Measurements from ENCODE around the gene ERC2.

Gene ERC2

DNA sequence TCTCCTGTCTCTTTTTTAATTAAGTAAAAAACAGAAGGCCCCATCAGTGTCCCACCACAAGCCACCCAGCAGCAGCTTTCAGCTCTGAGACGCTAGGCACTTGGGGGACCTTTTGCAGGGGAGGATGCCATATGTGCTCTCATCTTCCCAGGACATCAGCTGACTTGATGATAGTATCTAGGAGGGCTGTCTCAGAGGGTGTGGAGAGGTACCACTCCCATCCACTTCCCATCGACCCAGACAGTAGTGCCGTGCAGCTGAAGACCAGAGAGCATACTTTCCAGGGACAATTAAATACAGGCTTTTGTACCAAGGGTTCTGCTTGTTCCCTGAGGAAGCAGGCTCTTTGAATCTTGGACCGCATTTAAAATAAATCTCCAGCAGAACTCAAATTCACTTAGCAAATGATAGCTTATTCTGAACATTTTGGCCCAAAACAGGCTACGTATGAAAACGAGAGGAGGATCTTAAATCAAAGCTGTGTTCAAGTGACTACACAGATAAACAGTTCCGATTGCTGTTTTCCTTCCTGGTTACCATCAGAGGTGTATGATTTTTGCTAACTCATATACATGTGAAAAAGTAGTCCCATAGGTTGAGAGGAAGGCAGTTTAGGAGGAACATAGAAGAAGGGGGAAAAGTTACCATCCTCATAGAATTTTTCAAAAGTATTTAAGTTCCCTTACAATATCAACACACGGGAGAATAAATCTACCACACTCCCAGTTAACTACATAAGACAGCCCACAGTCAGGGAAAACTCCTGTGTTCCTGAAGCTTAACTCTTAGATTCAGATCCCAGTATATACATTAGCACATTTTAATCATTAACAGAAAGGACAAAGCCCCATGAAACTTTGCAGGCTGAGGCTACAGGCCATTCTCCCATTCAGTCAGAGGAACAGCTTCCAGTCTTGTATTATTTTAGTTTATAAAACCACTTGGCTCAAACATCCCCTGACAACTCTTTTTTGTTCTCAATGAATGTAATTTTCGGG lies 990.7 kb downstream of the ERC2 start:
- DNase-seq: no peak

DNA sequence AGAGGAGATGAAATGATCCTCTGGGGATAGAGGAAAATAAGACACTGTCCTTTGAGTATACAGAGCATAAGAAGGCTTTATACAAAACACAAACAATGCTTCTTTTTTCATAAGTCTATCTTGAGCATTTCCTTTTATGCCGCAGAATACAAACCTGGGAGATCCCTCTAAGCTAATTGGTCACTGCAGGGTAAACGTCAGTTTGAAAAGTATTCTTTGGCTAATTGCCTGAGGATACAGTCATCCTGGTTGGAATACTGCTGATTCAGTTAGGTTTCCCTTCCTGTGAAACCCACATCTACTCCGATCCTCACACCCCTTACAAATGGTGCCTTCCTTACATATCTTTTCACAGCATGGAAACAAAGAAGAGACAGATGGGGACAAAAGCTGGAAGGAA lies 991.8 kb downstream of the ERC2 start:
- no peak for DNase-seq

DNA sequence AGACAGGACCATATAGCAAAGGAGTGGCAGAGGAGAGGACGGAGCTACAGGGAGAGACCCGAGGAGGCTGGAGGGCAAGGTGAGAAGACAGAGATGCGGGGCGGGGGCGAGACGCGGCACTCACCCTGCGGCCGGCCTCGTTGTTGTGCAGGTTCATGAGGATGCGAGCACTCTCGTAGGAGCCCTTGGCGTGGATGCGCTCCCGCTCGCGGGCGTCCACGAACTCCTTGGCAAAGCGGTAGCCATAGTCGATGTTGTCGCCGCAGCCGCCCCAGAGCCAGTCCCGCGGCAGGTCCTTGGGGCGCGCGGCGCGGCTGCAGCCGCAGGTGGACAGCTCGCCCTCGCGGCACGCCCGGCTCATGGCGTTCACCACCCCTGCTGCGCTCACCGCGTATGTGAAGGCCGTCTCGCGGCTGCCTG lies 994.0 kb downstream of the ERC2 start:
- DNase-seq: no peak

DNA sequence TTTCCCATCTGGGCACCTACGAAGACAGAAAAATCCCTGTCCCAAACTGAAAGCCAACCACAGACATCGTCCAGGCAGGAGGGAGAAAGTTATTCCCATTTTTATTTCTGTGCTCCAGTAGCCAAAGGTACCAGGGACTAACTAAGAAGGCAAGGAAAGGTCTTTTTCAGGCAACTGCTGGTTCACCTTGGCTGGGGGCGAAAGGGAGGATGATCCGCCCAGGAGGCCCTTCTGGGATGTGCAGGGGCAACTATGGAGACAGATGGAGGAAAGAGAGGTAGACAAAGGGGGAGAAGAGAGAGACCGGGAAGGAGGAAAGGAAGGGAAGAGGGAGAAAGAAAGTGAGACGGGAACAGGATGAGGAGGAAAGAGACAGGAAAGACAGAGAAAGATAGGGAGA lies 994.5 kb downstream of the ERC2 start:
- no peak for DNase-seq

DNA sequence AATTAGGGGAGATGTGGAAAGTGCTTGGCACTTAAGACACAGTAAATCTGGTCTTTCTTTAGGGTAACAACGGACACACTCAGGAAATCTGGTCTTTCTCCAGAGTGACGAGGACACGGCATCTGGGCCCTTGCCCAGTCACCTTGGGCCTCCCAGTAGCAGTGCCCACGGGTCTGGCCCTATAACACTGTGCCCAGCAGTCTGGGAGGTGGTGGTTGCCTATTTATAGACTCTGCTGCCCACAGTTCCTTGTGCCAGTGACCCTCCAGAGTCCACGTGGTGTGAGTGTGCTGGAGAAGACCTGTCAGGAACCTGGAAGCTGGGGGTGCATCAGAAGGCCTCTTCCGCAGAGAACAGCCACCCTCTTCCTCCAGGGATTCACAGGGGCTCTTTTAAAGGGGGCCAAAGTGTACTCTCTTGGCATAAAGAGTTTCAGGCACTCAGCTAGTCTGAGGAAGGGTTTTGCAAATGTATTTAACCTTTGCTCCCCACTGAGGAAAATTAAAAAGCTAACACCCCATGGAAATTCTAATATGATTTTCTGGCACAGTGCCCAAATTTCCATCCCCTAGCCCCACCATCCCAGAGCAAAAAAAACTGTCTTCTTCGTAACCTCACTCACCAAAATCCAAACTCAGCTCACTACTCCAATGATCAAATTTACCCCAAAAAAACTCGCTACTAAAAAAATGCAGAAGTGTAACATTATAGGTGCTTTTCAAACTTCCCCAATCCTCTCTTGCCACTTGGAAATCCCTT lies 996.6 kb downstream of the ERC2 start:
- DNase-seq: no peak

DNA sequence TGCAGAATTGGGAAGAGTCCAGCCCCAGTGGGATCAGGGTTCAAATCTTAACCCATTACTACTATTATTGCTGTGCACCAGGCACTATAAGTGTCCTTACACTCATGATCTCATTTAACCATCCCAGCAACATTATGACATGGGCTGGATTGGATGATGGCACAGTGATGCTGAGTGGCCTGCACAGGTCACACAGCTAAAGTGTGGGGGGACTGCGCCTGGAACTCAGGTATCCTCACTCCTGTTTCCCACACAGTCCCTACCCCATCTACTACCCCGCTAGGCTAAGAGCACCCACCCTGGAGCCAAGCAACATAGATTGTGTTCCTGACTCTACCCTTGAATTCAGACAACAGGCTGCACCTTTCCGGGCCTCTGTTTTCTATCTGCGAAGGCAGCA lies 997.2 kb downstream of the ERC2 start:
- DNase-seq: no peak

DNA sequence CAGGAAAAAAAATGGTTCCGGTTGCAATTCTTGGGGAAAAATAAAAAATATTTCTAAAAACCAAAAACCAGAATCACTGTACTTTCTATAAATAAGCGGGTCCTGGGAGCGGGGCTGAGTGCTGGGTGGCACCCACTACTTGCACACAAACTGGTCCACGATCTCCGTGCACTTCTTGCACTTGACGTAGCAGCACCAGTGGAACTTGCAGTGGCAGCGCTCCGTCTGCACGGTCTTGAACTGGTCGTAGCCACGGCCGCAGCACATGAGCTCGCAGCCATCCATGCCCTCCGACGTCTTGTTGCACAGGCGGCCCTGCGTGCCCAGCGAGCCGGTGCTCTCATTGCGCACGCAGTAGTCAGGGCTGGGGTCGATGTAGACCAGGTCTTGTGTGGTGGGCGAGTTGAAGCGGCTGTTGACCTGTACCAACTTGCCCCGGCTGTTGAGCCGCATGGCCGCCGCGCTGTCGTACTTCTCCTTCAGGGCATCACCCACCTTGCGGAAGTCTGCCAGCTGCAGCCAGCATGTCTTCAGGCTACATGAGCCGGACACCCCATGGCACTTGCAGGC lies 998.2 kb downstream of the ERC2 start:
- no peak for DNase-seq

DNA sequence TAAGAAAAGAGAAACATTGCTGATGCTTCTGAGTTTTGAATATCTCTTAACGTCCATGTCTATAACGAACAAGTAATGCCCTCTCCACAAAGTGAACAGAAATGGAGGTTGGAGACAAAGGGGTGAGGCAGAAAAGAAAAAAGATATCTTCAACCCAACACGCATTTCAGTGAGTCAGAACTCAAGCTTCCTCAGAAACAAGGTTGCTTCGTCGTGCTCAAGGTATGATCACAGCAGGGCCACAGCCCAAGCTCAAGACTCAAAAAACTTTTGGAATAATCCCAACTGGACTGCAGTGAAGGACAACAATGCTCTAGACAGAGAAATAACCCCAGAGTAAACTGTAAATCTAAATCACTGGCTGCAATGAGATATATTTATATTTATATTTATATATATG lies 1000.0 kb downstream of the ERC2 start:
- no peak for DNase-seq

DNA sequence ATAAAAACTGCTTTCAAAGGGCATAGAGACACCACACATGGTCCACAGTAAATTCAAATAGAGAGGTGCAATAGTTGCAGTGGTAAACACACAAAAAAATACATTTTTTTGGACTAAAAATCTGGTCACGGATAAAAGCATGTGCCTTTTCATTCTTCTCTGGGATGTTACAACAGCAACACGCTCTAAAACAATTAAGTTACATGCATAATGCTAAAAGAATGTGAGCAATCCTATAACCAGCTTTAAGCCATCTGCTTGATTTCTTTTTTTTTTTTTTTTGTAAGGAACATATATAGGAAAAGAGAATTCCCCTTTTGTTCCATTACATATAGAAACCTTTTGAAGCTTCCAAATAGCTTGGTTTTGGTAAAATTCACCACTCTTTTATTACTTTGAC lies 1001.2 kb downstream of the ERC2 start:
- no peak for DNase-seq

DNA sequence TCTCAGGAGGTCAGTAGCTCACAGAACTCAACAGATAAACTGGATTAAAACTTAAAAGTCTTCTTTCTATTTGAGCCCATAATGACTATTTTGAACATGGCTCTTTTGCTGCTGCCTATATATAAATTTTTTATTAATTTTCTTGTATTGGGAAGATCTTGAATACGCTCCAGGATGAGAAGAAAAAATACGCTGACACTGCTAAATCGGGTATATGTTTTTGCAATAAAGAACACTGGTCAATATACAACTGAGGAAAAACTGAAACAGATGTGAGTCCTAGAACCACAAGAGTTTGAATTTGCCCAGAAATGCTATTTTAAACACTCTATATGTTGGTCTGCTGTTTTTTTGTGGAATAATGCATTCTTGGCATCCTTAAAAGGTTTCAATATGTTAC lies 1001.7 kb downstream of the ERC2 start:
- DNase-seq: no peak

DNA sequence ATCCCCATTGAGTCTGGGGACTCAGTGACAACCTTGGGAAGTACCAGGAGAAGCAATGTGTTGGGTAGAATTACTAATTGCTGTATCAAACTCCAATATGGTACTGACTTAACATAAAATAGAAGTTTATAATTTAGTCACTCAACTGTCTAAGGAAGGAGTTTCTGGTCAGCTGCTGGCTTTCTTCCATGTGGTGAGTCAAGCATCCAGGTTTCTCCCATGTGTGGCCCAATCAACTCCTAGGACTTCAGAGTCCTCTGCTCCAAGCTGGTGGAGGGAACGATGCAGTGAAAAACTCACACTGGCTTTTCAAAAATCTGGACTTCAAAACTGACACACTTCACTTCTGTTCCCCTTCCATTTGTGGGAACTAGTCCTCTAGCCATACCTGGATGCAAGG lies 1006.4 kb downstream of the ERC2 start:
- no peak for DNase-seq

DNA sequence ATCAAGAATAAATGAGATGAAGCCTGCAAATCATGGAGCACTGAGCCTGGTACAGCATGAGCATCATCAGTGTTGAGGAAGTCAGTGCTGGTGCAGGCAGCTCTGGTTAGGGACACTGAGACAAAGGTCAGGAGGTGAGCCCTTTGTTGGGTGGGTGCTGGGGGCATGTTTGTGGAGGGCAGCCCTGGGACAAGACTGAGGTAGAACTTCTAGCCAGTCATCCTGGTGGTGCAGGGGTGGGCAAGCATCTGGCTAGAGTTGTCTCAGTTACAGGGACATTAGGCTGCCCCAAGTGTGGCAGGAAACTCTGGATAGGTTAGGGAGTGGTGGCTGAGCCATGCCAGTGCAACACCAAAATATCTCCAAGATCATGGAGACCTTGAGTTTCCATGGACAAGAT lies 1008.4 kb downstream of the ERC2 start:
- no peak for DNase-seq
